G401.6 (cell line): ENCODE data around the gene ITIH4.

Experiments
- FAIRE-seq: peaks from 2 replicates; lab custom pipeline; 2012; peaks lifted over from hg19 to GRCh38; lab: Jason Lieb, UNC

Gene ITIH4

GRCh38 chr3:52831500-52832301 is 1.2 kb upstream of the ITIH4 start:
- no peak for FAIRE-seq

GRCh38 chr3:52829906-52830463 is 487 bp downstream of the ITIH4 start:
- FAIRE-seq = no peak

- no peak for FAIRE-seq
These were observed 990 bp downstream of the ITIH4 start for GRCh38 chr3:52829482-52829881.

GRCh38 chr3:52827866-52828376 is 2.6 kb downstream of the ITIH4 start:
- no peak for FAIRE-seq

- FAIRE-seq = no peak
These were observed 3.0 kb downstream of the ITIH4 start for GRCh38 chr3:52827441-52827840.

DNA sequence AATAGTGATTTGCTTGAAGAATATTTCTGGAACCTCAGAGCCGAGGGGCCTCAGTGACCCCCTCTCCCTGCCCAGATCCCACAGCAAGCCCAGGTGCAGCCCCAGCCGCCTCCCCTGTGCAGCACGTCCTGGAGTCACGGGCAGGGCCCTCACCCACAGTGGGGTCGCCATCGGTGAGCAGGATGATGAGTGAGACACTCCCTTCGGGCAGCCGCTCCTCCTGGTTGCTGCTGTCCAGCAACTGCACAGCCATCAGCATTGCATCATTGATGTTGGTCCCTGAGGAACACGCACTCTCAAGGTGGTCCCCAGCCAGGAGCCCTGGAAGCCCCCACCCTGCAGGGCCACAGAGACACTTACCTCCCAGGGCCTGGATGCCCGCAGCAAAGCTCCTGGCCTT is 6.4 kb downstream of the ITIH4 start:
- FAIRE-seq = no peak

GRCh38 chr3:52822363-52822762 is 8.1 kb downstream of the ITIH4 start:
- FAIRE-seq = no peak

DNA sequence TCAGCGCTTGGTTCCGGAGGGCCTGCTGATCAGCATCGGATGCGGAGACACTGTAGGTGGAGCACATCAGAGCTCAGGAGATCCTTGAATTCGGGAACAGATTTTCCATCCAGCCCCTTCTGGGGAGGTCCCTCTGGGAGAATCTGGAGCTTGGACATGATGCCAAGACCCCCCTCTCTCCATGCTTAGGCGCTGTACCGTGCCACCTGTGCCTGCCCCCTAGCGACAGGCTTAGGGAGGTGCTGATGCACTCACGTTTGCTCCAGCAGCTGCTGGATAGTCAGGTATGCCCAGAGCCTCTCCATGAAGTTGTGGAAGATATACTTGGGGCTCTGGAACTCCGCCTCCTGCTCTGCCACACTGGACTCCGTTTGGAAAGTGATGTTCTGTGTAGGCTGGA is 9.7 kb downstream of the ITIH4 start:
- FAIRE-seq = no peak

DNA sequence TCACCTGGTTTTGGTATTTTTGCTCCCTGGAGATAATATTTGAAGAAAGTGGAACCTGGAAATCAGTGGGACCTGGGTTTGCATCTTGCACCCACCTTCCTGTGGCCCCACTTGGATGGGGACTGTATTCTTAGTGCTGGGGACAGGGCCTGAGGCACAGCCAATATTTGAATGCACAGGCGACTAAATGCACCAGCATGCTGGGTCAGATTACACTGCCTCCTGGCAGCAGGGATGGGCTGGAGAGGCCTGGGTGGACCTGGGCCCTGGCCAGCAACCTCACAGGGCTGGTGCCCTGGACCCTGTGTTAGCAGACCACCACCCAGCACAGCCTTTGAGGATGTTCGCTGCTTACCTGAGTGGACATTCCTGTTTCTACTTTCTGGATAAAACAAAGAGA is 10.5 kb downstream of the ITIH4 start:
- no peak for FAIRE-seq

DNA sequence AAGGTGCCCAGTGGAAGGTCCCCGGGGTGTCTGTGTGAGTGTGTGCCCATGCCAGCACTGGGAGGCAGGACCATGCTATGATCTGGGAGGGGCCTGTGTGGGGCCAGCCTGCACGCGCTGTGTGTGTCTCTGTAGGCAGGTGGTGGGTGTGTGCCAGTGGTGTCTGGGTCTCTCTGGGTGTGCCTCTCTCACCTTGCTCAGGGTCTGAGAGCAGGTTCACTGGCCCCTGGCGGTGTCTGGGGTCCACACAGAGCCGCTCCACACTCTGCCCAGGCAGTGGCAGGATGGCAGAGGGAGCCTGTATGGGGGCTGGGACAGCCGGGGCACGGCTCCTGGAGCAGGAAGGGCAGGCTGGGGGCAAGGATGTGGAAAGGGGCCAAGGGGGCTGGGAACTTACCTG is 12.6 kb downstream of the ITIH4 start:
- no peak for FAIRE-seq

DNA sequence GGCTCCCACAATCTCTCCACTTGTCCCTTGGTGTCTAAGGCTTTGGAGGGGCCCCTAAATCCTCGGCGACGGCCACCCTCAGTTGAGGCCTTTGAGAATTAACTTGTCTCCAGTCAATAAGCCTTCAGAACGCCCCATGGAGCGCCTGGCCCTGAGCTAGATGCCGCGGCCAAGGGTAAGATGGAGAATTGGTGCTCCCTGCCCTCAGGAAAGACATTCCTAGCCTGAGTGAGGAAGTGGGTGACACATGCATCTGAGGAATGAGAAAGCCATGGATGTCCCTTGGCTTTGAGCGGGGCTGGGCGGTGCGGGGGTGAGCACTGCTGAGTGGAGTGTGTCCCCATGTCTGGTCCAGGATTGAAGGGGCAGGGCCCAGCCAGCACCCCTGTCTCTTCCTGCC is 13.3 kb downstream of the ITIH4 start:
- no peak for FAIRE-seq

- no peak for FAIRE-seq
These were observed 13.8 kb downstream of the ITIH4 start for GRCh38 chr3:52816654-52817053.

DNA sequence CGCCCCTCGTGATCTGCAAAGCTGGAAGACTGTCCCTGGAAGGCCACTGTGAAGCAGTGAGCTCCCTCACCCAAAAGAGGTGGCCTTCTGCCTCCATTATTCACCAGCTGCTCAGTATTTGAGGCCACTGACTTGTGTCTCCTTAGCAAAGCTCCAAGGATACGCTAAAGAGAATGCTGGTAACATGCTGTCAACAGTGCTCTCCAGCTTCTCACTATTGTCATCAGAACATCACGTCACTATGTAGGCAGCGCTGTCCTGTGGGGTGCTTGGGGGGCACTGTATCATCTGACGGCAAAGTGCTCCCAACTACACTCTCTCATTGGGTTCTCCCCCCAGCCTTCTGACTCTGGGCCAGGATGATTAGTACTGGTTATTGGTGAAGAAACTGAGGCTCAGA is 14.3 kb downstream of the ITIH4 start:
- FAIRE-seq = no peak

GRCh38 chr3:52813810-52814209 is 16.7 kb downstream of the ITIH4 start:
- no peak for FAIRE-seq

DNA sequence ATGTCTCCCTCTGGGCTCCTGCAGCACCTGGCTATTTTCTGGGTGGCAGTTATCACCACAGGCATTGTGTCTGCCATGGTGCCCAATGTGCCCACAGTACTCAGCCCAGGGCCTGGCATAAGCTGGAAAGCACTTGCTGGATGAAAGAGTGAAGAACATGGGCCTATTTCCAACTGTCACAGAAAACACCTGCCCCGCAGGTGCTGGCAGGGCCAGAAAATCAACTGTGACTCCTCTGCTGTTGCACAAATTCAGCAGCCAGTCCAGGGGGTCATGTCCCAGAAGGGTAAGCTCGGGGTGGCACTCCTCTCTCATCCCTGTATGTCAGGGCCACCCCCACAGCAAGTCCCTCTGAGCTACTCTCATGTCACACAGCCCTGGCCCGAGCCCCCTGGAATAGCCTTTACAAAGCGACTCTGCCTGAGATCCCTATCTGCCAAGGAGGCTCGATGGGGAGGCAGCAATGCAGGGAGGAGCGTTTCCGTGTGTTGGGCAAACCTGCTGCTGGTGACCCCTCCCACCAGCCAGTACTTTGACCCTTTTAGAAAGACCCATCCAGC is 18.9 kb downstream of the ITIH4 start:
- FAIRE-seq = no peak

DNA sequence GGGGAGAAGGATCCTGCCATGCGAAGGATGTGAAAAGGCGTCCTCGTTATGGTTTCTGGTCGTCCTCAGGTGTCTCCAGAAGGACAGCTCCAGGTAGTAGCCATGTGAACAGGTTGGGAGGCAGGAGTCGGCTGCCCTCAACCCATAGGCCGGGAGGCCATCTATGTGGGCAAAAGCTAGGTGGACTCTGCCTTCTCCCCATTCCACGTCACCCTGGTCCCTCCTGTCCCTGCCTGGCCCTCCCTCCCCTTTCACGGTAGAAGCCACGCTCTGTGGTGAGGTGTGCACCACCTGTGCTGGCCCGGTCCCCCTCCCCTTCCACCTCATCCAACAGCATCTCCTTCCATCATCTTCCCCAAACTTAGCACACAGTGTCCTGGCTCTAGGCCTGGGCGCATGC is 19.5 kb downstream of the ITIH4 start:
- FAIRE-seq = no peak

- FAIRE-seq = no peak
These were observed 20.7 kb downstream of the ITIH4 start for GRCh38 chr3:52809662-52810377.

DNA sequence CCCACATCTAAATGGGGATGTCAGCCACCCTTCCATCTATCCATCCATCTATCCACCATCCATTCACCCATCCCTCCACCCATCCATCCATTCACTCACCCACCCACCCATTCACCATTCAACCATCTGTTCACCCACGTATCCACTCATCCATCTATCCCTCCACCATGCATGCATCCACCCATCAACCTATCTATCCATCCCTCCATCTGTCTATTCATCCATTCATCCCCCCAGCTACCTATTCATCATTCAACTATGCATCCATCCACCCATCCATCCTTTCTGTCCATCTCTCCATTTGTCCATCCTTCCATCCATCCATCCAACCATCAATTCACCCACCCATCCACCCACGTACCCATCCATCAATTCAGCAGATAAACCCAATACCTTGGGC is 21.3 kb downstream of the ITIH4 start:
- no peak for FAIRE-seq

GRCh38 chr3:52805270-52806039 is 25.0 kb downstream of the ITIH4 start:
- FAIRE-seq = no peak

GRCh38 chr3:52801839-52802238 is 28.6 kb downstream of the ITIH4 start:
- FAIRE-seq = no peak

DNA sequence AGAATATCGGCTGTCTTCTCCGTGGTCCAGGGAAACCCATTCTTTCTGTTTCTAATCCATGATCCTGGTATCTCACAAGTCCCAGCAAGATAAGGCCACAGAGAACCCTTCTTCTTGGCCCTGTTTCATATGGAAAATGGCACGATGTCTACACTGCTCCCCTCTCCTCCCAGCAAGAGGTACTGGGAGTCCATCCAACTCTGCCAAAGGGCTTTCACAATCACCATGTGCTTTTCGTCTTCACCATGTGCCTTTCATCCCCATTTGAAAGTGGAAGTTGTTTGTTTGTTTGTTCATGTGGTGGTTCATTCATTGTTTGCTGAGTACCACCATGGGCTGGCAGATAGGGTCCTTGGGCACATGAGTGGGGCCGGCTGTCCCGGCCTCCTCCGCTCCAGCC is 30.4 kb downstream of the ITIH4 start:
- no peak for FAIRE-seq

DNA sequence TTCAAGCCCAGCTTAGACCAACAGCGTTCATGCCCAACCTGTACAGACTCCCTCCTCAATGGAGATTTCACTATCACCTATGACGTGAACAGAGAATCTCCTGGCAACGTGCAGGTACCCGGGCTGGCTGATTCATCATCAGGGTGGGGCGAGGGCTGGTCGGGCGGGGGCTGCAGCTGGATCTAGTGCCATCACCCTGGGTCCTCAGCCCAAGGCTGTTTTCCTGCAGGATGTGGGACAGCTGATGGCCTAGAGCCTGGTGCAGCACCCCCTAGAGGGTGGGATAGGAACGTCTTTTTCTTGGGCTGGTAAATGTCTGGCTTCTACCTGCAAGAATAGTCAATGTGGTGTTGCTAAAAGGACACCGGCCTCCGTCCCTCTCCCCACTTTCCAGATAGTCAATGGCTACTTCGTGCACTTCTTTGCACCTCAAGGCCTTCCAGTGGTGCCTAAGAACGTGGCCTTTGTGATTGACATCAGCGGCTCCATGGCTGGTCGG is 31.4 kb downstream of the ITIH4 start:
- FAIRE-seq = no peak
